ENCODE results near the gene STUB1. TPM values are rescaled to one million over a fixed set of nuclear protein-coding genes. Genes with fewer than 3 reads are reported as not detected.

The STUB1 gene
- polyA plus RNA-seq, 3 donors from 2014 or later: 183 to 225 (median 194) TPM

DNA sequence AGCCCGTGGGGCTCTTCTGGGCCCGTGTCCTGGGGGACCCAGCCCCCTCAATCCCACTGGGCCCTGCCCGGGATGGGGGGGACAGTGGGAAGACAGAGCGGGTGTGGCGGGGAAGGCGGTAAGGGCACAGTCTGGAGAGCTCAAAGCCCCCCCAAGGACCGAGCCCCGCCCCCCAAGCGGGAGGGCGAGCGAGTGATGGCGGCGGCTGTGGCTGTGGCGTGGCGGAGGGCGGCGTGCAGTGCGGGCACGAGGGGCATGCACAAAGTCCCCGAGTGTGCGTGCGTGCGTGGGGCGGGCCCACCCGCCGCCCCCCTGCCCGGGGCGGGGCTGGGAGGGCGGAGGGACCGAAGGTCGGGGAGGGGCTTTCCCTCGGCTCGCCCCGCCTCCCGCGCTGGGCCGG is 13.6 kb downstream of the STUB1 start:
- no peak for DNase-seq
- Mint-ChIP-seq H3K27me3 (ENCODE audit: low read depth in 3 of 3) (peaks cover 10 to 20% (median 12%) of the 10 kb centered on the region in 3 donors), H3K4me1 (peaks cover 14 to 27% of the 10 kb centered on the region in 2 donors), H3K27ac (no peak overlapping the region), H3K9me3 (no peaks in the 10 kb centered on the region), H3K4me3 (no peak overlapping the region), H3K36me3 (no peaks in the 10 kb centered on the region)

DNA sequence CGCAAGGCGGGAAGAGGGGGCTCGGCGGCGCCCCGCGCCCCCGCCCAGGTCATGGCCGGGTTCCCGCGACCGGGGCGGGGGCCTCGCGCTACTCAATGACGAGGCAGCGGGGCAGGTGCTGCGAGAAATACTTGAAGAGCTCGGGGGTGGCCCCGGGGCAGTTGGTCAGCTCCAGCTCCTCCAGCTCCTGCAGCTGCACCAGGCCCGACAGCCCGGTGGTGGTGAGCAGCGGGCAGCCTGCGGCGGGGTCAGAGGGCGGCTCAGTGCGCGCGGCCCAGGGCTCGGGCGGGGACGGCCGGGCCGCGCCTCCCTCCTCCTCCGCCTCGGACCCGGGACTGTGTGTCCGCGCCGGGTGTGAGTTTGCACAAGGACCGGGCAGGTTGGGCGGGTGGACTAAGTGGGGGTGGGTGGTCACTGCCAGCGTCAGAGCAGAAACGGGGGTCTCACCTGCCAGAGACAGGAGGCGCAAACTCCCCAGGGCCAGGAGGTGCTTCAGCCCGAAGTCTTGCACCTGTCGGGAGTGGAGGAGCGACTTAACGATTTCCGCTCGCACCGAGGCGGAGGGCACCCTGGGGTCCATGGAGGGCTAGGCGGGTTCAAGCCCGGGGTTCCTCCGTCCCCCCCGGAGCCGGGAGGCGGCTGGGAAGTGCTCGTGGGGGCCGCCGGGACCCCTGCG is 14.1 kb downstream of the STUB1 start:
- no peak overlapping the region for H3K27ac Mint-ChIP-seq
- no peaks in the 10 kb centered on the region for H3K36me3 Mint-ChIP-seq
- no peak for DNase-seq
- H3K27me3 Mint-ChIP-seq (ENCODE audit: low read depth in 3 of 3): peaks cover 10 to 20% (median 12%) of the 10 kb centered on the region in 3 donors
- peak overlapping the region in 3 of 5 donors; percentile 38 to 53 (median 42) for H3K4me3 Mint-ChIP-seq
- H3K9me3 Mint-ChIP-seq: peaks cover 0 to 2% (median 0%) of the 10 kb centered on the region in 6 donors
- peaks cover 14 to 22% of the 10 kb centered on the region in 2 donors for H3K4me1 Mint-ChIP-seq

DNA sequence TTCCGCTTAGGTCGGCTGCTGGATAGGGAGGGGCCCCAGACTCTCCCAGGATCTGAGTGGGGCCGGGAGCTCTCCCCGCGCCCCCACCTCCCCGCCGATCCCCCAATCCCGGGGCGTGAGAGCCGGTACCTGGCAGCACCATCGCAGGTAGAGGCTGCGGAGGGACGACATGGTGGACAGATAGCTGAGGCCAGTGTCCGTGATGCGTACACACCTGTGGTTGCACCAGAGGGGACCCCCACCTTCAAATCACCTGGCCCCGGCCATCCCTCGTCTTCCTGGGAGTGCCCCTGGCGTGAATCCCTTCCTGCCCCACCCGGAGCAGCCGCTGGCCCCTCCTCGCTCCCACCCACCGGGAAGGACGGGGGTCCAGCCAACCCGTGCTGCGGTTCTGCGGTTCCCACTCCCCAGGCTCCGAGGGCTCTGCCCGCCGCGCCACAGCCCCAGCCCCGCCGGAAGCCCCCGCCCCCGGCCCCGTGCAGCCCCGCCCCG is 14.7 kb downstream of the STUB1 start:
- Mint-ChIP-seq H3K4me3 (no peak overlapping the region), H3K27ac (no peak overlapping the region)

GRCh38 chr16:695355-696089 is 15.3 kb downstream of the STUB1 start:
- Mint-ChIP-seq H3K4me3 (peak overlapping the region; percentile 27 to 51 (median 46)), H3K27ac (peak overlapping the region in 1 of 6 donors; percentile 16), H3K4me1 (peaks cover 8 to 16% of the 10 kb centered on the region in 2 donors)

More for the DNA sequence above, 14.7 kb downstream of the STUB1 start:
- H3K9me3 Mint-ChIP-seq: peaks cover 0 to 2% (median 0%) of the 10 kb centered on the region in 6 donors
- DNase-seq: no peak
- no peaks in the 10 kb centered on the region for H3K36me3 Mint-ChIP-seq
- peaks cover 14 to 18% of the 10 kb centered on the region in 2 donors for H3K4me1 Mint-ChIP-seq
- peaks cover 10 to 23% (median 10%) of the 10 kb centered on the region in 3 donors for H3K27me3 Mint-ChIP-seq (ENCODE audit: low read depth in 3 of 3)

DNA sequence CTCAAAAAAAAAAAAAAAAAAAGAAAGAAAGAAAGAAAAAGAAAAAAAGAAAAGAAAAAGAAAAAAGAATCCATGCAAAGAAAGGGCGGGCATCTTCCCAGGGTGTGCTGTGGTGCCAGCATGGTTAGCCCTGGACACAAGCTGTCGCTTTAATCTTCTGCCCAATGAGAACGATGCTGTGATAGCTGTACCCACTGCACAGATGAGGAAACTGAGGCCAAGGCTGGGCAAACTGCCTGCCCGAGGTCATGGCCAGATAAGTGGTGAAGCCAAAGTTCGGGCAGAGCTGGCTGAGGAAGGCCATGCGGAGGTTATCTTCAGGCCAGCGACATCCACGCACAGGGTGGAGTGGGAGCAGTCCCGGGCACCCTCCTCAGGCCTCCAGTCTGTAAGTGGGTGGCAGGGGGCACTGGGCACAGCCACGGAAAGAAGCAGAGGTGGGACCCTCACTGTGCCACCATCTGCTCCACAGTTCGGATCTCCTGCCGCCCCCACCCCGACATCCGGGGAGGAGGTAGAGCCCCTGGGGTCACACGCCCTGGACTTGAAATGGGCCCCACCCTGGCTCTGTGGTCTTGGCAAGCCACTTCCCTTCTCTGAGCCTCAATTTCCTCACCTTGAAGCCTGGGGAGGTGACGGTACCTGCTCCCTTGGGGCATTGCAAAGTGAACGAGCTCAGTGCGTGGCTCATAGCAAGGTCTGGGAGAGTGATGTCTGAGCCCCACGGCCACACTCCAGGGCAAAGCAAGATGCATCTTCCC is 18.9 kb downstream of the STUB1 start:
- Mint-ChIP-seq H3K36me3 (no peaks in the 10 kb centered on the region), H3K27me3 (ENCODE audit: low read depth in 3 of 3) (peaks cover 4 to 18% (median 15%) of the 10 kb centered on the region in 3 donors), H3K4me3 (no peak overlapping the region), H3K9me3 (peaks cover 0 to 2% (median 0%) of the 10 kb centered on the region in 6 donors), H3K27ac (no peak overlapping the region), H3K4me1 (peaks cover 0 to 8% of the 10 kb centered on the region in 2 donors)
- no peak for DNase-seq

More at GRCh38 chr16:695355-696089, 15.3 kb downstream of the STUB1 start:
- peaks cover 0 to 2% (median 0%) of the 10 kb centered on the region in 6 donors for H3K9me3 Mint-ChIP-seq
- peaks cover 10 to 21% (median 10%) of the 10 kb centered on the region in 3 donors for H3K27me3 Mint-ChIP-seq (ENCODE audit: low read depth in 3 of 3)
- no peaks in the 10 kb centered on the region for H3K36me3 Mint-ChIP-seq
- peak in 1 of 3 donors; percentile 22 for DNase-seq

- peak in 1 of 3 donors; percentile 40 for DNase-seq
- H3K9me3 Mint-ChIP-seq: peaks cover 0 to 2% (median 0%) of the 10 kb centered on the region in 6 donors
- peaks cover 0 to 2% of the 10 kb centered on the region in 2 donors for H3K4me1 Mint-ChIP-seq
- H3K27ac Mint-ChIP-seq: no peak overlapping the region
- H3K27me3 Mint-ChIP-seq (ENCODE audit: low read depth in 3 of 3): peaks cover 2 to 16% (median 13%) of the 10 kb centered on the region in 3 donors
- H3K4me3 Mint-ChIP-seq: no peak overlapping the region
- H3K36me3 Mint-ChIP-seq: no peaks in the 10 kb centered on the region
Observed at GRCh38 chr16:700684-701584, 20.7 kb downstream of the STUB1 start.

GRCh38 chr16:702341-702740 is 22.1 kb downstream of the STUB1 start:
- Mint-ChIP-seq H3K9me3 (peaks cover 0 to 2% (median 0%) of the 10 kb centered on the region in 6 donors), H3K27ac (no peak overlapping the region), H3K4me1 (peaks cover 0 to 2% of the 10 kb centered on the region in 2 donors), H3K27me3 (ENCODE audit: low read depth in 3 of 3) (peaks cover 2 to 16% (median 13%) of the 10 kb centered on the region in 3 donors), H3K36me3 (no peaks in the 10 kb centered on the region), H3K4me3 (no peak overlapping the region)
- DNase-seq: no peak

DNA sequence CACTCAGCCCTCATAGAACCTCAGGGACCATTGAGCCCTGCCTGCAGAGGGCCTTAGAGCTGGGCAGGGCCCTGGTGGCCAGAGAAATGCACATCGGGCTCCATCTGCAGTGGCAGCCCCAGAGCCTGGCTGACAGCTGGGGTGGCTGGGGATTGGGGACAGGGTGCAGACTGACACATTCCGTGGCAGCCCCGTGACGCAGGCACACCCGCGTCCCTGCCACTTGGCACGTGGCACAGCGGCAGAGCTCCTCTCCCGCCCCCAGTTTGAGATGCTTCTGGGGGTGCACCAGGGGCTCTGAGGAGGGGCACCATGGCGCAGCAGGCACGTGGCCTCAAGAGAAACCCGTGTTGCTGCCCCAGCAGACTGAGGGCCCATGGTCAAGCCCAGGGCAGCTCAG is 23.2 kb downstream of the STUB1 start:
- Mint-ChIP-seq H3K27me3 (ENCODE audit: low read depth in 3 of 3) (peaks cover 2 to 17% (median 13%) of the 10 kb centered on the region in 3 donors), H3K4me3 (no peak overlapping the region), H3K27ac (no peak overlapping the region)

GRCh38 chr16:704047-704446 is 23.8 kb downstream of the STUB1 start:
- Mint-ChIP-seq H3K4me3 (no peak overlapping the region), H3K36me3 (no peaks in the 10 kb centered on the region), H3K4me1 (peaks cover 0 to 2% of the 10 kb centered on the region in 2 donors), H3K27me3 (ENCODE audit: low read depth in 3 of 3) (peaks cover 0 to 17% (median 15%) of the 10 kb centered on the region in 3 donors), H3K27ac (no peak overlapping the region), H3K9me3 (peaks cover 0 to 1% (median 0%) of the 10 kb centered on the region in 6 donors)
- DNase-seq: no peak

More for the DNA sequence above, 23.2 kb downstream of the STUB1 start:
- DNase-seq: no peak
- peaks cover 0 to 2% (median 0%) of the 10 kb centered on the region in 6 donors for H3K9me3 Mint-ChIP-seq
- H3K36me3 Mint-ChIP-seq: no peaks in the 10 kb centered on the region
- H3K4me1 Mint-ChIP-seq: peaks cover 0 to 2% of the 10 kb centered on the region in 2 donors

DNA sequence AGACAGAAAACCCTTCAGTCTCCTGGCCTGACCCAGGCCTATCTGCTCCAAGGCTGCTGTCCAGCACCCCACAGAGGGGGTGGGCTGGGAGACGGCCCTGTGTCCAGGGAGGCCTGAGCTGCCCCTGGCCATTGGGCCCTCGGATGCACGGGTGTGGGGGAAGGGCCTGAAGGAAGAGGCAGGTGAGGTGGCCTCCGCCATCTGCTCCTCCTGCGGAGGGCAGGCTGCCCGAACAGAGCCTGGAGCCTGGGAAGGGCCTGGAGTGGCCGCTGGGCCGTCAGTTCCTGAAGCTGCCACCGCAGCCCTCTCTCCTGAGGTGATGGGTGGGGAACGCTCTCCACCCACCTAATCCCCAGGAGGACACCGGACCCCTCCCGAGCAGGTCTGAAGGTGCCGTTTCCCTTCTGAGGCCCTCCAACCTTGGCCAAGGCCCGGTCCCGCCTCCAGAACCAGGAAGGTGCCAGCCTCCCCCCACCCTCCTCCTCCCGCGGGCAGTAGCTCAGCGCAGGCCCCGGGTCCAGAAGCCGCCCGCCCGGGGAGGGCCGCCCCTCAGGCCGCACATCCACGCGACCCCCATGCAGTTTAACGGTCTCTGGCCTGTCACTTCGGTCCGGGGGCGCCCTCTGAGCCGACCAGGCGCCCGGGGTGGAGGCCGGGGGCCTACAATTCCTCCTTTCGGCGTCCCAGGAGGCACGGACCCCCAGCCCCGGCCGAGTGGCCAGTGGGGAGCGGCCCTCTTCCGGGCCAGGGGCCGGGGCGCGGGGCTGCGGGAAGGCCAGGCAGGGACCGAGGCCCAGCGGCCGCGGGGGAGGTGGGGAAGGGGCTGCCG is 24.6 kb downstream of the STUB1 start:
- peaks cover 0 to 17% (median 12%) of the 10 kb centered on the region in 3 donors for H3K27me3 Mint-ChIP-seq (ENCODE audit: low read depth in 3 of 3)
- no peak for DNase-seq
- no peak overlapping the region for H3K27ac Mint-ChIP-seq
- no peaks in the 10 kb centered on the region for H3K36me3 Mint-ChIP-seq
- H3K9me3 Mint-ChIP-seq: peaks cover 0 to 1% (median 0%) of the 10 kb centered on the region in 6 donors
- H3K4me3 Mint-ChIP-seq: no peak overlapping the region
- no peaks in the 10 kb centered on the region for H3K4me1 Mint-ChIP-seq

DNA sequence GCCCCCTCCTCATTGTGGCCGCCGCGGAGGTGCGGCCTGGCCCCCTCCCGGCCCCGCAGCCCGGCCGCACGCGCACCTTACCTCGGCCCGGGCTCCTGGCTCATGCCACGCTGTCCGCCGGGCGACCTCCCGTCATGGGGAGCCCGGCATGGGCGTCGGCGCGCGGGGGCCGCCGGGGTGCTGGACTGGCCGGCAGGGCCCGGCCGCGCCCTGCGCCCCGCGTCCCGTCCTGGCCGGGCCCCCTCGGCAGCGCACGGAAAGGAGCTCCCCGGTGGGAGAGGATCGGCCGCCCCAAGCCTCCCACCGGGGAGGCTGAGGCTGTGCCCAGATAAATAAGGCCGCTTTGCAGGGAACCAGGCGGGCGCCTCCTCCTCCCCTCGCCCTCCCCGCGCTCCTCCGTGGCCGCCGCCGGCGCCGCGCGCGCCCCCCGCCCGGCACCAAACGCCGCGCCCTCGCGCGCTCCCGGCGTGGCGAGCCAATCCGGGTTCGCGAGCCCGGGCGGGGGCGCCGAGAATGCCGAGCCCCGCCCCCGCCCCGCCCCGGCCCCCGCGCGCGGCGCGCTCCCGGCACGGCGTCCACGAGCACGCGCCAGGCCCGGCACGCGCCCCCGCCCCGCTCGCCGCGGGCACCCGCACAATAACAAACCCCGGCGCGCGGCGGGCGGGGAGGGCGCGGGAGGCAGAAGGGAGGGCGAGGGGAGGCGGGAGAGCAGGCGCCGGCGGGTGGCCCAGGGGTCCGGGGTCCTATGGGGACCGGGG is 25.4 kb downstream of the STUB1 start, which contains the start of gene FBXL16:
FBXL16 (minus strand) TSS at position 371 of the 758 bp plus-strand sequence. CDS start 8,396 bp downstream, outside the sequence.
- no peaks in the 10 kb centered on the region for H3K36me3 Mint-ChIP-seq
- H3K4me3 Mint-ChIP-seq: no peak within 1 kb of the TSS
- peaks cover 0 to 1% (median 0%) of the 10 kb centered on the region in 6 donors for H3K9me3 Mint-ChIP-seq
- no peak within 1 kb of the TSS for H3K27ac Mint-ChIP-seq
- no peak for DNase-seq
- H3K27me3 Mint-ChIP-seq (ENCODE audit: low read depth in 3 of 3): peaks cover 3 to 17% (median 12%) of the 10 kb centered on the region in 3 donors
- H3K4me1 Mint-ChIP-seq: no peaks in the 10 kb centered on the region

All from immature natural killer cell (primary cell).